ENCODE measurements around the gene LRRC3C. TPM values are rescaled to one million over a fixed set of nuclear protein-coding genes. Genes with fewer than 3 reads are reported as not detected.

LRRC3C gene
- total and polyA plus RNA-seq, 2 experiments from 2014 or later = not detected

- peak overlapping the region; percentile 77 for H2AFZ ChIP-seq
- no peak overlapping the region; the same call in 1 of the 2 replicates for H3K9ac ChIP-seq
- TF ChIP-seq EZH2phosphoT487 (IDR thresholded peaks at IDR 0.05; ENCODE audit: insufficient read depth, low read depth) (no peak), EZH2 (IDR thresholded peaks at IDR 0.05; ENCODE audit: insufficient read depth, poor library complexity, severe bottlenecking) (no peak)
- DNase-seq = no peak
- peak overlapping the region; percentile 71 for H3K4me2 ChIP-seq (ENCODE audit: unreplicated experiment)
- H3K4me3 ChIP-seq = peak overlapping the region; percentile 69
- 58 to 62% methylated on average over 22 of the region's 22 CpGs for WGBS, 2 experiments (ENCODE audit: low coverage in 1 of 2, low lambda C conversion rate in 2 of 2, missing lambda C conversion rate in 2 of 2)
- H3K36me3 ChIP-seq (ENCODE audit: low read depth) = no peaks in the 10 kb centered on the region
- H3K9me2 ChIP-seq (ENCODE audit: insufficient read depth) = no peaks in the 10 kb centered on the region
- no peak overlapping the region for H3K27ac ChIP-seq
- no peaks in the 10 kb centered on the region for H4K20me1 ChIP-seq (ENCODE audit: insufficient read depth)
- H3K79me2 ChIP-seq (ENCODE audit: insufficient read depth) = no peaks in the 10 kb centered on the region
- no peaks in the 10 kb centered on the region; the same call in 1 of the 2 replicates for H3K4me1 ChIP-seq (ENCODE audit: insufficient read depth)
- peaks cover 9% of the 10 kb centered on the region; the same call in 1 of the 2 replicates for H3F3A ChIP-seq (ENCODE audit: insufficient read depth)
- no peaks in the 10 kb centered on the region for H3K9me3 ChIP-seq (ENCODE audit: low read depth)
- no peaks in the 10 kb centered on the region for H3K27me3 ChIP-seq (replicated peaks; ENCODE audit: insufficient read depth)
- in situ Hi-C loops (cut with MboI) = no loop called here
Observed at GRCh38 chr17:39951924-39952679, 24.6 kb downstream of the LRRC3C start.

DNA sequence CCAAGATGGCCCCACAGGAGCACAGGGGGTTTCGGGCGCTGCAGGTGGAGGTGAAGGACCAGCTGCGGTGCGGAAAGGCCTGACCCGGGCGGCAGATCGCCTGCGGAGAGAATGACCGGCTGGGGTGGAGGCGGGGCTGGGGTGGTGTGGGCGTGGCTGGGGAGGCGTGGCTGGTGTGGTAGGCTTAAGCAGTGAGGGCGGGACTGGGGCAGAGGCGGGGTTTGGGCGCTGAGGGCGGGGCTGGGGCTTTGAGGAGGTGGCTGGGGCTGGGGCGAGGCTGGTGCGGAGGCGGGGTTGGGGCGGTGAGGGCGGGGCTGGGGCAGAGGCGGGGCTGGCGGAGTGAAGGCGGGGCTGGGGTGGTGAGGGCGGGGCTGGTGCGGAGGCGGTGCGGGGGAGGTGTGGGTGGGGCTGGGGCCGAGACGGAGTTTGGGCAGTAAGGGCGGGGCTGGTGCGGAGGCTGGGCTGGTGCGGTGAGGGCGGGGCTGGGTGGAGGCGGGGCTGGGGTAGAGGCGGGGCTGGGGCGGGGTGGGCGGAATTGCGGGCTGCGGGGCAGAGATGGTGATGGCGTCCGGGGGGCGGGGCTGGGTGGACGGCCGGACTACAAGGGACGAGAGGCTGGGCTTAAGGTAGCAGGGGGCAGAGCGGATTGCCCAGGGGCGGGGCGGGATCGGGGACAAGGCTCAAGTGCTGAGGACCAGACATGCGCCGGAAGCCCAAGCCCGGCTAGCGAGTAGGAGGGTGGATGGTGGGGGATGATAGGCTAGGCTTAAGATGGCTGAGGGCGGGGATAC is 25.3 kb downstream of the LRRC3C start:
- no peaks in the 10 kb centered on the region for H4K20me1 ChIP-seq (ENCODE audit: insufficient read depth)
- WGBS, 2 experiments (ENCODE audit: low coverage in 1 of 2, low lambda C conversion rate in 2 of 2, missing lambda C conversion rate in 2 of 2) = 1 to 2% methylated on average over 10 to 55 of the region's 55 CpGs
- in situ Hi-C loops (cut with MboI) = no loop called here
- H3K36me3 ChIP-seq (ENCODE audit: low read depth) = no peaks in the 10 kb centered on the region
- TF ChIP-seq EZH2 (IDR thresholded peaks at IDR 0.05; ENCODE audit: insufficient read depth, poor library complexity, severe bottlenecking) (no peak), EZH2phosphoT487 (IDR thresholded peaks at IDR 0.05; ENCODE audit: insufficient read depth, low read depth) (no peak)
- peaks cover 9% of the 10 kb centered on the region; the same call in 1 of the 2 replicates for H3F3A ChIP-seq (ENCODE audit: insufficient read depth)
- peak overlapping the region; percentile 97 for H2AFZ ChIP-seq
- no peaks in the 10 kb centered on the region for H3K9me2 ChIP-seq (ENCODE audit: insufficient read depth)
- H3K27me3 ChIP-seq (replicated peaks; ENCODE audit: insufficient read depth) = no peaks in the 10 kb centered on the region
- H3K4me3 ChIP-seq = peak overlapping the region; percentile 69
- peak overlapping the region; percentile 67 for H3K9ac ChIP-seq
- no peaks in the 10 kb centered on the region for H3K79me2 ChIP-seq (ENCODE audit: insufficient read depth)
- no peaks in the 10 kb centered on the region for H3K9me3 ChIP-seq (ENCODE audit: low read depth)
- H3K27ac ChIP-seq = no peak overlapping the region
- H3K4me1 ChIP-seq (ENCODE audit: insufficient read depth) = no peaks in the 10 kb centered on the region; the same call in 1 of the 2 replicates
- DNase-seq = peak; percentile 96
- H3K4me2 ChIP-seq (ENCODE audit: unreplicated experiment) = peak overlapping the region; percentile 75

GRCh38 chr17:39953471-39953888 is 25.9 kb downstream of the LRRC3C start:
- Histone ChIP-seq H3K4me1 (ENCODE audit: insufficient read depth) (no peaks in the 10 kb centered on the region; the same call in 1 of the 2 replicates), H3K9ac (peak overlapping the region; percentile 67), H3K36me3 (ENCODE audit: low read depth) (no peaks in the 10 kb centered on the region), H3K79me2 (ENCODE audit: insufficient read depth) (no peaks in the 10 kb centered on the region), H3K4me2 (ENCODE audit: unreplicated experiment) (peak overlapping the region; percentile 75), H4K20me1 (ENCODE audit: insufficient read depth) (no peaks in the 10 kb centered on the region), H3K27ac (no peak overlapping the region), H3K27me3 (replicated peaks; ENCODE audit: insufficient read depth) (no peaks in the 10 kb centered on the region), H3K9me2 (ENCODE audit: insufficient read depth) (no peaks in the 10 kb centered on the region), H3K4me3 (peak overlapping the region; percentile 59), H3F3A (ENCODE audit: insufficient read depth) (peaks cover 9% of the 10 kb centered on the region; the same call in 1 of the 2 replicates), H3K9me3 (ENCODE audit: low read depth) (no peaks in the 10 kb centered on the region), H2AFZ (peak overlapping the region; percentile 97)
- WGBS, 2 experiments (ENCODE audit: low coverage in 1 of 2, low lambda C conversion rate in 2 of 2, missing lambda C conversion rate in 2 of 2) = 27 to 31% methylated on average over 9 of the region's 9 CpGs
- TF ChIP-seq EZH2phosphoT487 (IDR thresholded peaks at IDR 0.05; ENCODE audit: insufficient read depth, low read depth) (no peak), EZH2 (IDR thresholded peaks at IDR 0.05; ENCODE audit: insufficient read depth, poor library complexity, severe bottlenecking) (no peak)
- no peak for DNase-seq
- in situ Hi-C loops (cut with MboI) = no loop called here

DNA sequence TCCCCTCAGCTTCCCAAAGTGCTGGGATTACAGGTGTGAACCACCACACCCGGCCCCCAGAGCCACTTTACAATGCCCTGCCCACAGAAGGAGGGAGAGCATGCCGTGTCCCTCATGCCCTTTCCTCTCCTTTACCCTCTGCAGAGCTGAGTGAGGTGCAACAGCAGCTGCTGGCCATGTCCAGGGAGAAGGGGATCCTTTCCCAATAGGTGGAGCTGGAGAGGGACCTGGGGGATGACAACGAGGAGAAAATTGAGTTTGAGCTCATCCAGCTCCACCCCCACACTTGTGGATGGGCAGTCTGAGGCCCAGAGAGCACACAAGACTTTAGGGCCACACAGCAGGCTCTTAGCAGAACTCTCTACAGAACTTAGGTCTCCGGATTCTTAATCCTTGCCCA is 27.3 kb downstream of the LRRC3C start:
- Histone ChIP-seq H3K79me2 (ENCODE audit: insufficient read depth) (no peaks in the 10 kb centered on the region), H2AFZ (no peak overlapping the region), H3K9me3 (ENCODE audit: low read depth) (no peaks in the 10 kb centered on the region), H3K9me2 (ENCODE audit: insufficient read depth) (no peaks in the 10 kb centered on the region), H3K27ac (no peak overlapping the region), H3K4me3 (no peak overlapping the region), H3K4me2 (ENCODE audit: unreplicated experiment) (no peak overlapping the region), H3F3A (ENCODE audit: insufficient read depth) (peaks cover 9% of the 10 kb centered on the region; the same call in 1 of the 2 replicates), H3K9ac (no peak overlapping the region), H3K27me3 (replicated peaks; ENCODE audit: insufficient read depth) (no peaks in the 10 kb centered on the region), H3K36me3 (ENCODE audit: low read depth) (no peaks in the 10 kb centered on the region), H3K4me1 (ENCODE audit: insufficient read depth) (peaks cover 4% of the 10 kb centered on the region), H4K20me1 (ENCODE audit: insufficient read depth) (no peaks in the 10 kb centered on the region)
- no peak for TF ChIP-seq EZH2 (IDR thresholded peaks at IDR 0.05; ENCODE audit: insufficient read depth, poor library complexity, severe bottlenecking)
- no peak for TF ChIP-seq EZH2phosphoT487 (IDR thresholded peaks at IDR 0.05; ENCODE audit: insufficient read depth, low read depth)
- DNase-seq = no peak
- 65% methylated on average over 4 of the region's 4 CpGs for WGBS, 2 experiments (ENCODE audit: low coverage in 1 of 2, low lambda C conversion rate in 2 of 2, missing lambda C conversion rate in 2 of 2)
- in situ Hi-C loops (cut with MboI) = no loop called here

All from GM23248 (cell line).